Measurements from ENCODE around the gene L3MBTL2.

L3MBTL2 gene

GRCh38 chr22:41215926-41216325, 10.8 kb downstream of the L3MBTL2 start:
- DNase-seq = no peak

- no peak for DNase-seq
Observed at GRCh38 chr22:41216984-41217383, 11.9 kb downstream of the L3MBTL2 start.

- peak in 1 of 2 donors; percentile 15 for DNase-seq
Observed at GRCh38 chr22:41217553-41218157, 12.5 kb downstream of the L3MBTL2 start.

GRCh38 chr22:41222846-41223507, 17.9 kb downstream of the L3MBTL2 start:
- no peak for DNase-seq

GRCh38 chr22:41223535-41223934, 18.4 kb downstream of the L3MBTL2 start:
- no peak for DNase-seq

GRCh38 chr22:41226723-41227655, 21.9 kb downstream of the L3MBTL2 start:
- no peak for DNase-seq

- DNase-seq = no peak
Observed at GRCh38 chr22:41229215-41229614, 24.1 kb downstream of the L3MBTL2 start.

- DNase-seq = no peak
Observed at GRCh38 chr22:41229730-41230400, 24.8 kb downstream of the L3MBTL2 start.

GRCh38 chr22:41230401-41230785, 25.3 kb downstream of the L3MBTL2 start:
- no peak for DNase-seq

GRCh38 chr22:41231369-41231768, 26.3 kb downstream of the L3MBTL2 start:
- no peak for DNase-seq

- no peak for DNase-seq
Observed at GRCh38 chr22:41234815-41235695, 29.9 kb downstream of the L3MBTL2 start.

GRCh38 chr22:41237036-41237706, 32.1 kb downstream of the L3MBTL2 start:
- no peak for DNase-seq

GRCh38 chr22:41237707-41238569, 32.8 kb downstream of the L3MBTL2 start:
- peak; percentile 77 to 78 for DNase-seq

GRCh38 chr22:41238570-41239442, 33.7 kb downstream of the L3MBTL2 start:
- DNase-seq = no peak

- no peak for DNase-seq
Observed at GRCh38 chr22:41239443-41240128, 34.5 kb downstream of the L3MBTL2 start.

- no peak for DNase-seq
Observed at GRCh38 chr22:41240377-41241132, 35.4 kb downstream of the L3MBTL2 start, which contains the start of gene CHADL. Gene CHADL (minus strand): TSS chr22:41240931. CDS start chr22:41240881, 50 bp downstream.

- DNase-seq = no peak
Observed at GRCh38 chr22:41241133-41241676, 36.1 kb downstream of the L3MBTL2 start.
